Esophagus muscularis mucosa (tissue), 4 donors: Measurements from ENCODE around the gene FER. TPM values are rescaled to one million over a fixed set of nuclear protein-coding genes. Genes with fewer than 3 reads are reported as not detected.

Experiments used
- DNase-seq: peaks from one replicate; pipeline ENCODE4 v3.0.0-alpha.2; 2017; ENCODE audit errors: extremely low spot score
- H3K27ac ChIP-seq, 4 donors: fragments of 200-600 bp; sonication (generic); replicated peaks in 1 of 4; 1 replicate in 3 of 4; 2 replicates in 1 of 4; pipeline ENCODE4 v1.5.1; 2016 to 2019; ENCODE audit warnings: mild to moderate bottlenecking in 1 of 4
- H3K27me3 ChIP-seq, 4 donors: fragments of 200-600 bp; sonication (generic); one replicate each; pipeline versions ENCODE4 v1.5.1 to v1.6.0; 2016 to 2019
- H3K36me3 ChIP-seq, 4 donors: fragments of 200-600 bp; sonication (generic); one replicate each; pipeline ENCODE4 v1.5.1; 2016 to 2019
- H3K4me1 ChIP-seq, 4 donors: fragments of 200-600 bp; sonication (generic); one replicate each; pipeline ENCODE4 v1.5.1; 2016 to 2019
- H3K4me3 ChIP-seq, 4 donors: fragments of 200-600 bp; sonication (generic); 1 replicate in 2 of 4; 2 replicates in 2 of 4; pipeline ENCODE4 v1.5.1; 2016 to 2019; ENCODE audit warnings: mild to moderate bottlenecking in 4 of 4, moderate library complexity in 1 of 4
- H3K9me3 ChIP-seq, 4 donors: fragments of 200-600 bp; sonication (generic); 1 replicate in 3 of 4; 2 replicates in 1 of 4; pipeline ENCODE4 v1.5.1; 2016 to 2019
- EP300 ChIP-seq: sonication (generic); formaldehyde crosslinking; IDR thresholded peaks from one replicate; pipeline ENCODE4 v1.6.1; 2017; ENCODE audit warnings: antibody characterized with exemption
- POLR2A ChIP-seq: fragments of 450-650 bp; IDR thresholded peaks from one replicate; pipeline ENCODE4 v1.6.1; 2017; ENCODE audit warnings: antibody characterized with exemption, moderate library complexity, mild to moderate bottlenecking, low read depth
- POLR2AphosphoS5 ChIP-seq, 2 donors: sonication (generic); formaldehyde crosslinking; IDR thresholded peaks; one replicate each; pipeline ENCODE4 v1.6.1; 2017; ENCODE audit warnings: antibody characterized with exemption in 2 of 2
- WGBS: methylation state at CpG from one replicate; pipeline ENCODE4 v1.1.5; 2018; 5-methylcytosine and 5-hydroxymethylcytosine counted together
- intact Hi-C: fragments of 100-400 bp; cut with DNase I; formaldehyde crosslinking; loops from one replicate; pipeline ENCODE4 v1.15.1; 2023
- total RNA-seq, 4 donors: library from RNA; depleted of rRNA; stranded (reverse); fragments of >200 nt; gene quantifications; one replicate each; pipeline versions ENCODE4 v1.1.0 to v1.2.1, GENCODE V29; 2016
- TF ChIP-seq, protein P1 (sequence below), 3 experiments: fragments of 200-600 bp in 2 of 3; fragments of 450-650 bp in 1 of 3; sonication (generic) in 2 of 3; IDR thresholded peaks; one replicate each; pipeline ENCODE4 v1.5.1; 2017 to 2019; ENCODE audit warnings: antibody characterized with exemption in 3 of 3, mild to moderate bottlenecking in 2 of 3, moderate library complexity in 1 of 3

Gene FER
- total RNA-seq, 4 donors from 2014 or later: 17.6 to 32.8 (median 25.4) TPM

DNA sequence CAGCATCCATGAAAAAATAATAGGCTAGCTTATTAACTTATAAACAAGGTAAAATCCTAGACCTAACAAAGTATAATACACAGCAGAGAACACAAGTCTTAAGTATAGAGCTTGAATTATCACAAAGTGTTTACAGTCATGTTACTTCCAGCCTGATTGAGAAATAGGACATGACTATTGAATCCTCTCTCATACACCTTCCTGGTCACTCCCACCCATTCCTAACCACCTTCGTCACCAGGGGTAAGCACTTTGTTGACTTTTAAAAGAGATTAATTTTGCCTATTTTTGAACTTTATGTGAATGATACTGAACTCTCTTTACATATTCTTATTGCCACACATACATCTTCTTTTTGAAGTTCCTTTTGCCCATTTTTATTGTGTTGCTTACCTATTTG is 336.2 kb downstream of the FER start:
- TF ChIP-seq EP300 (no peak), POLR2A (no peak), POLR2AphosphoS5 (IDR thresholded peaks at IDR 0.05) (no peak)
- TF ChIP-seq, protein P1, sequence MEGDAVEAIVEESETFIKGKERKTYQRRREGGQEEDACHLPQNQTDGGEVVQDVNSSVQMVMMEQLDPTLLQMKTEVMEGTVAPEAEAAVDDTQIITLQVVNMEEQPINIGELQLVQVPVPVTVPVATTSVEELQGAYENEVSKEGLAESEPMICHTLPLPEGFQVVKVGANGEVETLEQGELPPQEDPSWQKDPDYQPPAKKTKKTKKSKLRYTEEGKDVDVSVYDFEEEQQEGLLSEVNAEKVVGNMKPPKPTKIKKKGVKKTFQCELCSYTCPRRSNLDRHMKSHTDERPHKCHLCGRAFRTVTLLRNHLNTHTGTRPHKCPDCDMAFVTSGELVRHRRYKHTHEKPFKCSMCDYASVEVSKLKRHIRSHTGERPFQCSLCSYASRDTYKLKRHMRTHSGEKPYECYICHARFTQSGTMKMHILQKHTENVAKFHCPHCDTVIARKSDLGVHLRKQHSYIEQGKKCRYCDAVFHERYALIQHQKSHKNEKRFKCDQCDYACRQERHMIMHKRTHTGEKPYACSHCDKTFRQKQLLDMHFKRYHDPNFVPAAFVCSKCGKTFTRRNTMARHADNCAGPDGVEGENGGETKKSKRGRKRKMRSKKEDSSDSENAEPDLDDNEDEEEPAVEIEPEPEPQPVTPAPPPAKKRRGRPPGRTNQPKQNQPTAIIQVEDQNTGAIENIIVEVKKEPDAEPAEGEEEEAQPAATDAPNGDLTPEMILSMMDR (IDR thresholded peaks at IDR 0.05): no peak
- intact Hi-C loops: no loop called here
- 100% methylated on average over 1 of the region's 1 CpG for WGBS

DNA sequence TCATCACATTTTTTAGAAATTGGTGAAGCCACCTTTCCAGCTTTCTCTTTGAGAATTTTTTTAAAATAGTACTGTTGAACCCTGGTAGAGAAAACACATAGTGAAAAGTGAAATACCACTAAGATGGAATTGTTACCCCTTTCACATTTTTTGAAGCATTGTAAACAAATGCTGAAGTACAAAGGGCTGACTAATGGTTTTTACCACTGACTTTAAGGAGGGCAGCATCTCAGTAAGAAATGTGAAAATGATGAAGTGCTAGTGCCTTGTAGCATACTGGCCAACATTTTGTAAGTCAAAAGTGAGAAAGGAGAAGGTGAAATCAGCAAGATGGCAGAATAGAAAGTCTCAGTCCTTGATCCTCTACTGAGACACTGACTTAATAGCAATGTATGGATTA is 341.5 kb downstream of the FER start:
- intact Hi-C loops: no loop called here
- H3K27me3 ChIP-seq: no peaks in the 10 kb centered on the region
- no peaks in the 10 kb centered on the region for H3K4me1 ChIP-seq
- no peak for DNase-seq
- H3K9me3 ChIP-seq: no peaks in the 10 kb centered on the region
- no peak overlapping the region for H3K4me3 ChIP-seq
- TF ChIP-seq POLR2AphosphoS5 (IDR thresholded peaks at IDR 0.05): no peak
- no peak for TF ChIP-seq POLR2A
- no peak for TF ChIP-seq EP300
- TF ChIP-seq, protein P1 (IDR thresholded peaks at IDR 0.05): no peak
- no peaks in the 10 kb centered on the region for H3K36me3 ChIP-seq
- no peak overlapping the region for H3K27ac ChIP-seq

More for the DNA sequence above, 336.2 kb downstream of the FER start:
- no peak overlapping the region for H3K27ac ChIP-seq
- no peak overlapping the region for H3K4me3 ChIP-seq
- no peaks in the 10 kb centered on the region for H3K9me3 ChIP-seq
- DNase-seq: no peak
- H3K4me1 ChIP-seq: no peaks in the 10 kb centered on the region
- H3K27me3 ChIP-seq: no peaks in the 10 kb centered on the region
- no peaks in the 10 kb centered on the region for H3K36me3 ChIP-seq

DNA sequence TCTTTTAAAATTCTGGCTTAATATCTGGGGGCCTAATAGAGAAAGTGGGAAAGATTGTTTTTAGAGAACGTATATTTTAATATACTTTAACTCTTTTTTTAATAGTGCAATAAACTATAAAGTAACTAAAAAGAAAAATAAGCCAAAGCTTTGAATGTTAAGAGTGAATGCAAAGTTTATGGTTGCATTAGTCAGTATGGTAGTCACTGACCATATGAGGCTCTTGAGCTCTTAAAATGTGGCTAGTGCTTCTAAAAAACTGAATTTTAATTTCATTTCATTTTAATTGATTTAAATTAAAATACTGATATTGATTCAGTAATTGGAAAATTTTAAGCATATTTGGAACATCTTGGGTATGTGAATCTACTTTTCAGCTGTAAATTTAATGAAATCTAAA is 351.4 kb downstream of the FER start:
- TF ChIP-seq EP300: no peak
- TF ChIP-seq, protein P1 (IDR thresholded peaks at IDR 0.05): no peak
- intact Hi-C loops: no loop called here
- no peak overlapping the region for H3K27ac ChIP-seq
- H3K9me3 ChIP-seq: no peaks in the 10 kb centered on the region
- H3K36me3 ChIP-seq: no peaks in the 10 kb centered on the region
- peaks cover 0 to 4% (median 0%) of the 10 kb centered on the region in 4 donors for H3K4me1 ChIP-seq
- no peak for DNase-seq
- 95% methylated on average over 1 of the region's 1 CpG for WGBS
- no peak overlapping the region for H3K4me3 ChIP-seq
- H3K27me3 ChIP-seq: no peaks in the 10 kb centered on the region

DNA sequence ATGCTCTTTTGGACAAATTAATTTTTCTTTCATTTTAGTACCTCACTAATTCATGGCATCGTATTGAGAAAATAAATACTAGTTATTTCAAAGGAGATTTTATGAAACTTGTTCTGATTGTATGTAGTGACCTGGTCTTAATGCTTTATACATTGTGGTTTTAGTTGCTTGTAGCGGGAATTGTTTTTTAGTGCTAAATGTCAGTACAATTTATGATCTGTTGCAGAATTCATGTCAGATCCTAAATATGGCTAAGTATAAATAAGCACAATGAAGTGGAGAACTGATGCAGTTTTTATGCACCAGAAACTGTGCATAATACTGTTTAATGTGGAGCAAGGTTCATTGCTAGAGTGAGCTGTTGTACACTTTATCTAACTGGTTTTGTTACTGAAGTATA is 353.3 kb downstream of the FER start:
- H3K4me1 ChIP-seq: peaks cover 0 to 9% (median 5%) of the 10 kb centered on the region in 4 donors
- no peaks in the 10 kb centered on the region for H3K9me3 ChIP-seq
- H3K4me3 ChIP-seq: no peak overlapping the region
- no peak for DNase-seq
- no peak overlapping the region for H3K27ac ChIP-seq
- H3K27me3 ChIP-seq: no peaks in the 10 kb centered on the region
- TF ChIP-seq POLR2A: no peak
- TF ChIP-seq EP300: no peak
- TF ChIP-seq, protein P1 (IDR thresholded peaks at IDR 0.05): no peak
- TF ChIP-seq POLR2AphosphoS5 (IDR thresholded peaks at IDR 0.05): no peak
- H3K36me3 ChIP-seq: no peaks in the 10 kb centered on the region
- WGBS: 81% methylated on average over 2 of the region's 2 CpGs
- intact Hi-C loops: no loop called here

DNA sequence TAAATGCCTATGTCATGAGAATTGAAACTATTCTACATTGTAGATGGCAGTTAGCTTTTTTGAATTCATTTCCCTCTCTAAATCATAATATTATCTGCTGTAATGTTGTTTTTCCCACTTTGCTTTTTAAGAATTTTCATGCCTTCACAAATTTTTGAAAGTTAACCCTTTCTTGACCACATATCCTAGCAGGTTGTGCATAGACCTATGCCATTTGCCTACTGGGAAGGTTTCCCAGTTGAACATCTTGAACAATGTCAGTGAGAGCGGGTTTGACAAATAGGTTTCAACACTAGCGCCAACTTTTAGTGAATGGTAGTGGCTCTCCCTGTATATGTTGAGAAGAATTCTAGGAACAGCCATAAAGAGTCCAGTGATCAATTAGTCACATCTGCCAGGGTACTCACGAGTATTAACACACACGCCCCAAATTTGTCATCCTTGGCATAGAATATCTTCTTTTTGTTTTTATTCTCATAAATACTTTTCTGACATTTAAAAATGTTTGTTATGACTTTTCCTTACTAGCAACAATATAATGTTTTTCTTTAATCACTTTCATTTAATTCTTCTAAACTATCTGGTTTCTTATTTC is 354.5 kb downstream of the FER start:
- intact Hi-C loops: no loop called here
- no peaks in the 10 kb centered on the region for H3K9me3 ChIP-seq
- no peaks in the 10 kb centered on the region for H3K27me3 ChIP-seq
- DNase-seq: no peak
- no peak overlapping the region for H3K27ac ChIP-seq
- peaks cover 0 to 12% (median 7%) of the 10 kb centered on the region in 4 donors for H3K4me1 ChIP-seq
- WGBS: 79% methylated on average over 4 of the region's 4 CpGs
- H3K36me3 ChIP-seq: no peaks in the 10 kb centered on the region
- no peak overlapping the region for H3K4me3 ChIP-seq
- TF ChIP-seq, protein P1 (IDR thresholded peaks at IDR 0.05): no peak
- no peak for TF ChIP-seq EP300
- TF ChIP-seq POLR2AphosphoS5 (IDR thresholded peaks at IDR 0.05): no peak
- no peak for TF ChIP-seq POLR2A
